ENCODE data around the gene SLC27A6.

SLC27A6 gene

GRCh38 chr5:129051283-129051682, 86.0 kb downstream of the SLC27A6 start:
- TF ChIP-seq KLF17 (tag by site-specific recombination; IDR thresholded peaks at IDR 0.05) = no peak
- no peak for TF ChIP-seq ZNF660 (tag by site-specific recombination; IDR thresholded peaks at IDR 0.05)
- no peak for TF ChIP-seq SP7 (tag by site-specific recombination; IDR thresholded peaks at IDR 0.05)
- TF ChIP-seq EGR2 (tag by site-specific recombination; IDR thresholded peaks at IDR 0.05; ENCODE audit: low read depth) = no peak
- no peak for TF ChIP-seq SCRT1 (tag by site-specific recombination; IDR thresholded peaks at IDR 0.05; ENCODE audit: borderline replicate concordance)
- TF ChIP-seq ZNF561 (tag by site-specific recombination; IDR thresholded peaks at IDR 0.05; ENCODE audit: borderline replicate concordance) = no peak
- no peak for TF ChIP-seq ZNF837 (tag by site-specific recombination; IDR thresholded peaks at IDR 0.05)
- TF ChIP-seq ZNF391 (tag by site-specific recombination; IDR thresholded peaks at IDR 0.05; ENCODE audit: borderline replicate concordance, low read depth) = no peak
- no peak for TF ChIP-seq INSM2 (tag by site-specific recombination; IDR thresholded peaks at IDR 0.05)
- no peak for TF ChIP-seq ZSCAN4 (tag by site-specific recombination; IDR thresholded peaks at IDR 0.05)
- TF ChIP-seq ZNF148 (tag by site-specific recombination; IDR thresholded peaks at IDR 0.05; ENCODE audit: borderline replicate concordance) = no peak
- TF ChIP-seq GLI2 (tag by site-specific recombination; IDR thresholded peaks at IDR 0.05; ENCODE audit: borderline replicate concordance, low read depth) = no peak
- TF ChIP-seq ZNF239 (tag by site-specific recombination; IDR thresholded peaks at IDR 0.05) = no peak
- no peak for TF ChIP-seq HOXC10 (CRISPR knock-in tag; IDR thresholded peaks at IDR 0.05)
- TF ChIP-seq ZNF785 (tag by site-specific recombination; IDR thresholded peaks at IDR 0.05) = no peak
- no peak for TF ChIP-seq ATF2 (tag by site-specific recombination; IDR thresholded peaks at IDR 0.05; ENCODE audit: low read depth)
- Histone ChIP-seq H3K4me3 (ENCODE audit: low read depth, low read length) (no peak overlapping the region), H3K4me1 (ENCODE audit: control insufficient read depth, insufficient read depth, low read length) (no peaks in the 10 kb centered on the region), H3K36me3 (ENCODE audit: control insufficient read depth in 2 of 2, insufficient read depth in 1 of 2, low read length in 2 of 2) (no peaks in the 10 kb centered on the region), H3K27ac (ENCODE audit: extremely low read depth, low read depth, low read length) (no peak overlapping the region), H3K9me3 (ENCODE audit: control insufficient read depth, insufficient read depth, low read depth, low read length) (no peaks in the 10 kb centered on the region)
- POLR2A ChIA-PET = no interaction called here
- CTCF ChIA-PET = no interaction called here

- Histone ChIP-seq H3K9me3 (ENCODE audit: control insufficient read depth, insufficient read depth, low read depth, low read length) (no peaks in the 10 kb centered on the region), H3K4me1 (ENCODE audit: control insufficient read depth, insufficient read depth, low read length) (no peaks in the 10 kb centered on the region), H3K27ac (ENCODE audit: extremely low read depth, low read depth, low read length) (no peak overlapping the region), H3K4me3 (ENCODE audit: low read depth, low read length) (no peak overlapping the region), H3K36me3 (ENCODE audit: control insufficient read depth in 2 of 2, insufficient read depth in 1 of 2, low read length in 2 of 2) (no peaks in the 10 kb centered on the region)
- POLR2A ChIA-PET = no interaction called here
- CTCF ChIA-PET = interaction anchor here (0.7 to 1.1 kb wide), 5 partner anchors 15 to 165 kb away, joined by 3 to 7 read pairs (median 5); no protein-coding TSS in a partner anchor
- TF ChIP-seq ZNF76 (tag by site-specific recombination; IDR thresholded peaks at IDR 0.05; ENCODE audit: borderline replicate concordance, low read depth) (no peak), ZNF629 (tag by site-specific recombination; IDR thresholded peaks at IDR 0.05) (no peak), GFI1B (tag by site-specific recombination; IDR thresholded peaks at IDR 0.05) (no peak), ZNF23 (tag by site-specific recombination; IDR thresholded peaks at IDR 0.05; ENCODE audit: borderline replicate concordance) (no peak), SALL2 (tag by site-specific recombination; IDR thresholded peaks at IDR 0.05; ENCODE audit: borderline replicate concordance) (no peak), SCRT2 (tag by site-specific recombination; IDR thresholded peaks at IDR 0.05) (no peak), ZFP37 (tag by site-specific recombination; IDR thresholded peaks at IDR 0.05) (no peak), ZNF266 (tag by site-specific recombination; IDR thresholded peaks at IDR 0.05; ENCODE audit: low read depth) (no peak), ZSCAN18 (tag by site-specific recombination; IDR thresholded peaks at IDR 0.05) (no peak), ZNF843 (tag by site-specific recombination; IDR thresholded peaks at IDR 0.05) (no peak), ZNF548 (tag by site-specific recombination; IDR thresholded peaks at IDR 0.05) (no peak), ZNF529 (tag by site-specific recombination; IDR thresholded peaks at IDR 0.05; ENCODE audit: insufficient replicate concordance) (no peak), ZNF391 (tag by site-specific recombination; IDR thresholded peaks at IDR 0.05; ENCODE audit: borderline replicate concordance, low read depth) (no peak)
These were observed 88.2 kb downstream of the SLC27A6 start for GRCh38 chr5:129053438-129053837.

Measured in HEK293 (cell line).